GM12878 (cell line): Measurements from ENCODE around the gene IQCK. TPM values are rescaled to one million over a fixed set of nuclear protein-coding genes. Genes with fewer than 3 reads are reported as not detected.

Source experiments
- ATAC-seq: fragments of 200-7000 bp; cut with Tn5 transposase; 3 replicates; pipeline ENCODE4 v1.9.1; 2020; ENCODE audit warnings: mild to moderate bottlenecking, moderate library complexity
- BruUV-seq: library from RNA; stranded (reverse); fragments of 400-500 nt; replicated peaks from 2 replicates; lab custom pipeline; 2021; lab: Mats Ljungman, UMichigan
- CTCF ChIA-PET: fragments of 300-600 bp; sonication (Branson Sonifier 250); formaldehyde crosslinking; extraction: SDS; loops from one replicate; lab custom pipeline; 2021; ENCODE audit warnings: inconsistent platforms; lab: Yijun Ruan, JAX
- POLR2A ChIA-PET: fragments of 350-600 bp; formaldehyde crosslinking; extraction: SDS; loops from one replicate; lab custom pipeline; 2021; ENCODE audit warnings: inconsistent platforms; lab: Charles Lee
- RAD21 ChIA-PET: fragments of 300-600 bp; sonication (Branson Sonifier 250); formaldehyde crosslinking; loops from one replicate; lab custom pipeline; 2023; ENCODE audit warnings: antibody characterized with exemption; ENCODE audit not compliant: unreplicated experiment; lab: Charles Lee
- SMC1A ChIA-PET: fragments of 300-600 bp; sonication (Branson Sonifier 250); formaldehyde crosslinking; loops from one replicate; lab custom pipeline; 2023; ENCODE audit not compliant: unreplicated experiment, uncharacterized antibody; lab: Charles Lee
- DNase-seq: peaks from one replicate; pipeline ENCODE4 v3.0.0-alpha.2; 2011; ENCODE audit warnings: low read depth, low spot score
- FAIRE-seq: peaks from 3 replicates; lab custom pipeline; 2011; peaks lifted over from hg19 to GRCh38; lab: Jason Lieb, UNC
- H2AFZ ChIP-seq: 2 replicates; pipeline ENCODE4 v1.6.0; 2011; ENCODE audit warnings: low read depth, low read length, control low read depth; ENCODE audit not compliant: control insufficient read depth
- H3K27ac ChIP-seq: 2 replicates; pipeline ENCODE4 v1.5.1; 2011; ENCODE audit warnings: control low read depth; ENCODE audit not compliant: control insufficient read depth, insufficient read depth
- H3K27me3 ChIP-seq, 2 experiments: replicated peaks in 1 of 2; 2 replicates each; pipeline versions ENCODE4 v1.6.0 to v1.6.1; 2011; ENCODE audit warnings: low read length in 1 of 2; ENCODE audit not compliant: control insufficient read depth in 2 of 2, insufficient read depth in 2 of 2
- H3K36me3 ChIP-seq, 2 experiments: 2 replicates each; pipeline ENCODE4 v1.5.1; 2011; ENCODE audit warnings: low read length in 1 of 2; ENCODE audit not compliant: control insufficient read depth in 2 of 2, insufficient read depth in 2 of 2
- H3K4me1 ChIP-seq: 2 replicates; pipeline ENCODE4 v1.6.1; 2011; ENCODE audit warnings: mild to moderate bottlenecking, low read length, moderate library complexity, mixed read lengths; ENCODE audit not compliant: control insufficient read depth, insufficient read depth
- H3K4me2 ChIP-seq: 2 replicates; pipeline ENCODE4 v1.6.0; 2011; ENCODE audit warnings: control low read depth; ENCODE audit not compliant: control insufficient read depth, insufficient read depth
- H3K4me3 ChIP-seq: fragments of 200-600 bp; sonication (generic); 2 replicates; pipeline ENCODE4 v1.5.1; 2016
- H3K79me2 ChIP-seq: 2 replicates; pipeline ENCODE4 v1.6.0; 2011; ENCODE audit warnings: low read length; ENCODE audit not compliant: control insufficient read depth, insufficient read depth
- H3K9ac ChIP-seq: 2 replicates; pipeline ENCODE4 v1.8.0; 2011; ENCODE audit warnings: low read length, control low read depth, mixed read lengths; ENCODE audit not compliant: control insufficient read depth, insufficient read depth
- H3K9me3 ChIP-seq: replicated peaks from 3 replicates; pipeline ENCODE4 v1.5.1; 2011; ENCODE audit warnings: mild to moderate bottlenecking, low read length; ENCODE audit not compliant: control insufficient read depth, insufficient read depth
- H4K20me1 ChIP-seq: 2 replicates; pipeline ENCODE4 v1.6.0; 2011; ENCODE audit not compliant: control insufficient read depth, insufficient read depth
- CUX1 ChIP-seq: IDR thresholded peaks from 2 replicates; pipeline ENCODE4 v1.6.1; 2012; ENCODE audit warnings: improper control_type of control experiment, low read depth, low read length; ENCODE audit not compliant: insufficient replicate concordance
- TBL1XR1 ChIP-seq: IDR thresholded peaks from 2 replicates; pipeline ENCODE4 v1.6.1; 2012; ENCODE audit warnings: low read depth, low read length, improper control_type of control experiment
- ZNF24 ChIP-seq: fragments of 450-650 bp; IDR thresholded peaks from 2 replicates; pipeline ENCODE4 v1.6.1; 2017; ENCODE audit warnings: antibody characterized with exemption, mild to moderate bottlenecking
- WGBS: methylation state at CpG from one replicate; pipeline ENCODE4 v1.1.6; 2016; ENCODE audit warnings: low lambda C conversion rate; ENCODE audit not compliant: insufficient replicate concordance, insufficient coverage; ENCODE audit errors: missing lambda C conversion rate; 5-methylcytosine and 5-hydroxymethylcytosine counted together
- in situ Hi-C: fragments of 300-500 bp; cut with MboI; formaldehyde crosslinking; loops from 9 replicates; pipeline ENCODE4 v1.14.3; 2018; ENCODE audit warnings: mixed read lengths
- intact Hi-C: fragments of 100-400 bp; cut with micrococcal nuclease; formaldehyde crosslinking; loops from one replicate; pipeline ENCODE4 v1.14.2; 2022; ENCODE audit not compliant: unreplicated experiment
- polyA plus RNA-seq, 11 experiments: library from polyadenylated mRNA; depleted of rRNA in 4 of 11; unstranded in 6 of 11; stranded (reverse) in 5 of 11; fragments of >200 nt; fragmentation: Nextera tagmentation in 4 of 11; fragmentation: Illumina TruSeq in 1 of 11; extraction: Ambion mirVana in 4 of 11; extraction: Trizol in 1 of 11; gene quantifications; 1 replicate in 1 of 11; 2 replicates in 10 of 11; pipeline versions ENCODE4 v1.2.1 to v1.2.3, GENCODE V29; 2011 to 2016; ENCODE audit warnings: inconsistent platforms in 2 of 11, missing spikeins in 2 of 11, low read depth in 1 of 11
- total RNA-seq, 4 experiments: library from RNA; depleted of rRNA in 3 of 4; stranded (reverse); fragments of >200 nt in 3 of 4; fragmentation: Illumina TruSeq in 1 of 4; extraction: Trizol in 1 of 4; gene quantifications; 2 replicates each; pipeline versions ENCODE4 v1.2.1 to v1.2.3, GENCODE V29; 2013 to 2021

Gene IQCK
- total and polyA plus RNA-seq, 10 of the 15 experiments (the other 5 are each of a cell fraction or from before 2014, with no cell fraction given): 1.0 to 4.2 (median 2.4) TPM

- no peak for TF ChIP-seq CUX1
- TF ChIP-seq, all 136 proteins: peak for 0
These were observed 524 bp downstream of the IQCK start (continued) for GRCh38 chr16:19718624-19718965.

DNA sequence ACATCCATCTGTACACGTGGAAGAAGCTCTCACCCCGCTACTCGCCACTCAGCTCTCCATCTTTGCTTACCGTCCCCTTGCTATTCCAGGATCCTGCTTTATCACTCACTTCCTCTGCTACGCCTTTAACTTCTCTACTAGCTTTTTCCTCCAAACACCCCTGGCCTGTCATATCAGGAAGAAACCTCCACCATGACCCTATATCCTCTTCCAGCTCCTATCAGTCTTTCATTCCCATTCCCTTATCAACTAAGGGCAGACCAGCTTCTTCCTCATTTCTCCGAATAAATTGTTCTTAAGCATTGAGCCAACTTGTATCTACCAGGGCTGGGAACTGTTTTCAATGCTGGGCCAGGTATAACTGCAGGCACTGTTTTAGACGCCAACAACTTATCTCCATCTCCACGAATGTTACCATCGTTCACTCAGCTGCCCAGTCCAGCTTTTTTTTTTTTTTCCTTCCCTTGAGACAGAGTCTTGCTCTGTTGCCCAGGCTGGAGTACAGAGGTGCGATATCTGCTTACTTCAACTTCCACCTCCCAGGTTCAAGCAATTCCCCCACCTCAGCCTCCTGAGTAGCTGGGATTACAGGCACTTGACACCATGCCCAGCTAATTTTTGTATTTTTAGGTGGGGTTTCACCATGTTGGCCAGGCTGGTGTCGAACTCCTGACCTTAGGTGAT lies 4.3 kb downstream of the IQCK start:
- no peak overlapping the region for H3K4me3 ChIP-seq
- no peak for DNase-seq
- H3K9ac ChIP-seq: no peak overlapping the region
- H3K27ac ChIP-seq: no peak overlapping the region
- no peaks in the 10 kb centered on the region for H3K27me3 ChIP-seq
- in situ Hi-C loops (no loop called here), intact Hi-C loops (no loop called here)
- no peak for ATAC-seq
- BruUV-seq: no TSS peak
- peaks cover 6% of the 10 kb centered on the region for H3K79me2 ChIP-seq
- WGBS: 64% methylated on average over 11 of the region's 11 CpGs
- H3K9me3 ChIP-seq: no peaks in the 10 kb centered on the region
- no peak overlapping the region for H2AFZ ChIP-seq
- peaks cover 4% of the 10 kb centered on the region; the same call in 1 of the 2 replicates for H3K4me1 ChIP-seq
- ChIA-PET RAD21 (no interaction called here), SMC1A (interaction anchor here (0.8 kb wide), 1 partner anchor 111 kb away, joined by 3 read pairs; no protein-coding TSS in a partner anchor), CTCF (no interaction called here), POLR2A (interaction anchor here (1.0 kb wide), 1 partner anchor 13 kb away, joined by 3 read pairs; no protein-coding TSS in a partner anchor)
- H3K4me2 ChIP-seq: no peak overlapping the region
- no peaks in the 10 kb centered on the region for H3K36me3 ChIP-seq
- no peaks in the 10 kb centered on the region for H4K20me1 ChIP-seq
- FAIRE-seq: no peak
- TF ChIP-seq TBL1XR1: no peak
- no peak for TF ChIP-seq ZNF24
